ENCODE data around the gene L1CAM. TPM values are rescaled to one million over a fixed set of nuclear protein-coding genes. Genes with fewer than 3 reads are reported as not detected.

The L1CAM gene
- total RNA-seq, 1 donor from 2014 or later, result 12.6 TPM

DNA sequence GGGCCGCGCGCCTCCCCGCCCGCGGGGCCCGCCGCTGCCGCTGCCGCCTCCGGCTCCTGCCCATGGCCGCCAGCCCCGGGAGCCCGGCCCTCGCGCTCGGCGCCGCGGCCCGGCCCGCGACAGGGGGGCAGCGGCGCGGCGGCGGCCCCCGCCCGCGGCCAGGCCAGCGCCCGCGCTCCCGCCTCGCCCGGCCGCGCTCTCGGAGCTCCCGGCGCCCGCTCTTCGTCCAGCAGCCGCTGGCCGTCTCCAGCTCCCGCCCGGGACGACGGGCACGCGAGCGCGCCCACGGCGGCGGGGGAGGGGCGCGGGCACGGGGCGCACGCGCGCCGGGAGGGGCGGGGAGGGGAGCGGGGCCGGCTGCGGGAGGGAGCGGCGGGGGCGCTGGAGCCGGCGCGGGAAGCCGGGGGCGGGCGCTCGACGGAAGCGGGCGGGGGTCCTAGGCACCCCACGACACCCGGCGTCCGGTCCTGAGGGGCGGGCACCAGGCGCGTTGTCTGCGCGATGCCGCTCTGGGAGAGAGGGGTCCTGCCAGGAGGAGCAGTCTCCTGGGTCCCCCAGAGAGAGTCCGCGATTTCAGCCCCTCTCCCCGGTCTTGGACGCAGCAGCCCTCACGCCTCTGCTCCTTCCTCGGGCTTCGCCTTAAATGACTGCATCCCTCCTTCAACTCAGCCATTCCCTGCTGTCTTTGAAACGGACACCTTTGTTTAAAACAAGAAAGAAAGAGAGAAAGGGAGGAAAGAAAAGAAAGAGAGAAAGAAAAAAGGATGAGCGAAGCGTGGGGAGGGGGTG is 55.1 kb downstream of the L1CAM start:
- H3K27me3 Mint-ChIP-seq, result peaks cover 47% of the 10 kb centered on the region
- H3K9me3 Mint-ChIP-seq, result peaks cover 13% of the 10 kb centered on the region
- H3K36me3 Mint-ChIP-seq, result peaks cover 9% of the 10 kb centered on the region
- TF ChIP-seq, protein P1, sequence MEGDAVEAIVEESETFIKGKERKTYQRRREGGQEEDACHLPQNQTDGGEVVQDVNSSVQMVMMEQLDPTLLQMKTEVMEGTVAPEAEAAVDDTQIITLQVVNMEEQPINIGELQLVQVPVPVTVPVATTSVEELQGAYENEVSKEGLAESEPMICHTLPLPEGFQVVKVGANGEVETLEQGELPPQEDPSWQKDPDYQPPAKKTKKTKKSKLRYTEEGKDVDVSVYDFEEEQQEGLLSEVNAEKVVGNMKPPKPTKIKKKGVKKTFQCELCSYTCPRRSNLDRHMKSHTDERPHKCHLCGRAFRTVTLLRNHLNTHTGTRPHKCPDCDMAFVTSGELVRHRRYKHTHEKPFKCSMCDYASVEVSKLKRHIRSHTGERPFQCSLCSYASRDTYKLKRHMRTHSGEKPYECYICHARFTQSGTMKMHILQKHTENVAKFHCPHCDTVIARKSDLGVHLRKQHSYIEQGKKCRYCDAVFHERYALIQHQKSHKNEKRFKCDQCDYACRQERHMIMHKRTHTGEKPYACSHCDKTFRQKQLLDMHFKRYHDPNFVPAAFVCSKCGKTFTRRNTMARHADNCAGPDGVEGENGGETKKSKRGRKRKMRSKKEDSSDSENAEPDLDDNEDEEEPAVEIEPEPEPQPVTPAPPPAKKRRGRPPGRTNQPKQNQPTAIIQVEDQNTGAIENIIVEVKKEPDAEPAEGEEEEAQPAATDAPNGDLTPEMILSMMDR (conservative IDR thresholded peaks at IDR 0.05), result no peak
- no peaks in the 10 kb centered on the region for H3K4me1 Mint-ChIP-seq (ENCODE audit: unreplicated experiment)
- no peak for DNase-seq (ENCODE audit: extremely low spot score, unreplicated experiment)
- no peak overlapping the region for H3K27ac Mint-ChIP-seq
- peak overlapping the region; percentile 69 for H3K4me3 Mint-ChIP-seq

DNA sequence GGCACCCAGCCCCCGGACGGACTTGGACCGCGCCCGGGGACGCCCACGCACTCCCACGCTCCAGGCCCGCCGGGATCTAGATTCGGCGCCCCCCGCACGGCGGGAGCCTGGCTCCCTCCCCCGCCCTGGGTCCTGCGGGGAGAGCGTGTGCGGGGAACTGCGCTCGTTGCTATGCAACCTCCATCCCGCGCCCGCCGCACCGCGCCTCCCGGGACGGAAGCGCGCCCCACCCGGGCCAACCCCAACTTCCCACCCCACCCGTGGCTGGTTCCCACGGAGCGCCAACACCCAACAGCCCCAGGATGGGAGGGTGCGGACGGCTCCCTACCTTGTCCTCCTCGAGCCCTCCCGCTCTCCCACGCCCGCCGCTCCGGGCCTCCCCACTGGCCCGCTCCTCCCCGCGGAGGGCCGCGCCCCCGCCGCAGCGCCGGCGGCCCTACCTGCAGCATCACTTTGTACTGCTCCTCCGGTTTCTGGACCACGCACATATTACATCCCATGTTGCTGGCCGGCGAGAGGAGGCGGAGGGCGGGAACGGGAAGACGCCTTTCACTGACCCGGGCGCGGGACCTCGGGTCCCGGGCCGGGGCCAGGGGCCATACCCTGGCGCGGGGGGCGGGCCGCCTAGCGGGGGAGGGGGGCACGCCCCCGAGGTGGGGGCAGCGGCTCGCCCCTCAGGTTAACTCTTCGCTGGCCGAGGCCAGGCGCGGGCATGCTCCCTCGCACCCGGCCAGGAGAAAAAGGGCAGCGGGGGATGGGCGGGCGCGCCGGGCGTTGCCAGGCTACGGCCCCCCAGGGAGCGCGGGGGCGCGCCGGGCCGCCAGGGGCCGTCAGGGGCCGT is 56.0 kb downstream of the L1CAM start, which contains the start of gene PDZD4:
Gene PDZD4 (minus strand): TSS at position 746 of the 841 bp plus-strand sequence. CDS start 246 bp downstream, at position 500.
- H3K4me1 Mint-ChIP-seq (ENCODE audit: unreplicated experiment), result no peaks in the 10 kb centered on the region
- DNase-seq (ENCODE audit: extremely low spot score, unreplicated experiment), result no peak
- peaks cover 9% of the 10 kb centered on the region for H3K36me3 Mint-ChIP-seq
- TF ChIP-seq, protein P1 (conservative IDR thresholded peaks at IDR 0.05), result no peak
- peaks cover 13% of the 10 kb centered on the region for H3K9me3 Mint-ChIP-seq
- H3K27ac Mint-ChIP-seq, result no peak within 1 kb of the TSS
- peaks cover 51% of the 10 kb centered on the region for H3K27me3 Mint-ChIP-seq
- peak within 1 kb of the TSS; percentile 76 for H3K4me3 Mint-ChIP-seq

DNA sequence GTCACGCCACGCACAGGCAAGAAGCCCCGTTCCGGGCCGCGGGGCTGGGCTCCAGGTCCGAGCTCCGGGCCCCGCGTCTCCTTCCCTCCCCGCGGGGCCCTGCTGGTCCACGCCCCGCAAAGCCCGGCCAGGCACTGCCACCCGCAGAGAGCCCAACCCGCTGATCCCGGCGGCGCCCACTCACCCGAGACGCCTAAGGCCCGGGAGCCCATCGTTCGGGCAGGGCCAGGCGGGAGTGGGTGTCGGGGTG is 56.5 kb downstream of the L1CAM start:
- Mint-ChIP-seq H3K27ac (no peak overlapping the region), H3K4me1 (ENCODE audit: unreplicated experiment) (no peaks in the 10 kb centered on the region), H3K36me3 (peaks cover 9% of the 10 kb centered on the region), H3K27me3 (peaks cover 47% of the 10 kb centered on the region), H3K9me3 (peaks cover 13% of the 10 kb centered on the region), H3K4me3 (peak overlapping the region; percentile 76)
- TF ChIP-seq, protein P1 (conservative IDR thresholded peaks at IDR 0.05), result no peak
- no peak for DNase-seq (ENCODE audit: extremely low spot score, unreplicated experiment)

GRCh38 chrX:153828723-153829548 is 57.0 kb downstream of the L1CAM start:
- Mint-ChIP-seq H3K9me3 (peaks cover 13% of the 10 kb centered on the region), H3K27ac (no peak overlapping the region), H3K27me3 (peaks cover 46% of the 10 kb centered on the region), H3K4me3 (peak overlapping the region; percentile 76), H3K36me3 (peaks cover 9% of the 10 kb centered on the region), H3K4me1 (ENCODE audit: unreplicated experiment) (no peaks in the 10 kb centered on the region)
- TF ChIP-seq, protein P1 (conservative IDR thresholded peaks at IDR 0.05), result no peak
- no peak for DNase-seq (ENCODE audit: extremely low spot score, unreplicated experiment)

DNA sequence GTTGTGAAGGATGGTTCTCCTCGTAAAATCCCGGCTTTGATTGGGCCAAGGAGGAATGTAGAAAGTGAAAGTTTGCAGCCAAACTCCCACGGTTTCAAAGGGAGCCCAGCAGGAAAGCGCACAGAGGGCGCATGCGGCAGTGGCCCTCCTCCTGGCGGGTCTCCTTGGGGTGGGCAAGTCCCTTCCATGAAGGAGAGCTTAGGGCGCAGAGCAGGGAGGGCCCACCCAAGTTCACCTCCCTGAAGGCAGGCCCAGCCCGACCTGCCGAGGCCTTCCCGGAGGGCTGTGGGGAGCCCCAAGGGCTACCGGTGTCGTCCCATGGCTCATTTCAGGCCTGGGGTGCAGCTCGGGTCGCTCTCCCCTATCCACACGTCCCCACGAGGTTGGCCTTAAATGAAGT is 57.7 kb downstream of the L1CAM start:
- peaks cover 13% of the 10 kb centered on the region for H3K9me3 Mint-ChIP-seq
- no peak overlapping the region for H3K27ac Mint-ChIP-seq
- TF ChIP-seq, protein P1 (conservative IDR thresholded peaks at IDR 0.05), result no peak
- peak overlapping the region; percentile 44 for H3K4me3 Mint-ChIP-seq
- no peak for DNase-seq (ENCODE audit: extremely low spot score, unreplicated experiment)
- peaks cover 9% of the 10 kb centered on the region for H3K36me3 Mint-ChIP-seq
- H3K4me1 Mint-ChIP-seq (ENCODE audit: unreplicated experiment), result no peaks in the 10 kb centered on the region
- peaks cover 46% of the 10 kb centered on the region for H3K27me3 Mint-ChIP-seq
